SU-DHL-6 (cell line): ENCODE data around the gene MPRIP.

ENCODE experiments used
- H2AFZ ChIP-seq: fragments of 200-600 bp; sonication (generic); 2 replicates; pipeline ENCODE4 v1.6.1; 2014; ENCODE audit warnings: low read depth, mild to moderate bottlenecking, moderate library complexity, mixed read lengths, antibody characterized with exemption, low read length; ENCODE audit not compliant: severe bottlenecking
- H3F3A ChIP-seq: fragments of 200-600 bp; shearing (Covaris generic); 2 replicates; pipeline ENCODE4 v1.6.0; 2016; ENCODE audit warnings: antibody characterized with exemption, mild to moderate bottlenecking; ENCODE audit not compliant: insufficient read depth
- H3K27ac ChIP-seq: fragments of 200-600 bp; sonication (generic); 2 replicates; pipeline ENCODE4 v1.5.1; 2016; ENCODE audit warnings: low read depth, mild to moderate bottlenecking, low read length, moderate library complexity, mixed read lengths
- H3K27me3 ChIP-seq: fragments of 200-600 bp; sonication (generic), shearing (Covaris generic); 2 replicates; pipeline ENCODE4 v1.6.0; 2014; ENCODE audit warnings: mild to moderate bottlenecking, low read length
- H3K36me3 ChIP-seq: fragments of 200-600 bp; sonication (generic); 2 replicates; pipeline ENCODE4 v1.6.1; 2014; ENCODE audit warnings: mild to moderate bottlenecking, low read length, mixed read lengths
- H3K4me2 ChIP-seq: fragments of 300-600, 200-600 bp; shearing (Covaris generic), sonication (generic); 2 replicates; pipeline ENCODE4 v1.6.0; 2014; ENCODE audit warnings: low read length, low read depth, mild to moderate bottlenecking; ENCODE audit not compliant: poor library complexity, severe bottlenecking
- H3K4me3 ChIP-seq: fragments of 200-600 bp; sonication (generic); 2 replicates; pipeline ENCODE4 v1.5.1; 2014; ENCODE audit warnings: antibody characterized with exemption, low read length, mild to moderate bottlenecking, mixed read lengths; ENCODE audit not compliant: insufficient read depth, poor library complexity, severe bottlenecking
- H3K79me2 ChIP-seq: fragments of 200-600 bp; sonication (generic); 2 replicates; pipeline ENCODE4 v1.6.1; 2014; ENCODE audit warnings: mild to moderate bottlenecking, low read length, moderate library complexity; ENCODE audit not compliant: insufficient read depth
- H3K9ac ChIP-seq: fragments of 200-600 bp; sonication (generic); 2 replicates; pipeline ENCODE4 v1.7.0; 2014; ENCODE audit warnings: mild to moderate bottlenecking, low read length
- H3K9me2 ChIP-seq: fragments of 200-600 bp; sonication (generic); replicated peaks from 2 replicates; pipeline ENCODE4 v1.6.1; 2014; ENCODE audit warnings: low read length; ENCODE audit not compliant: insufficient read depth
- H3K9me3 ChIP-seq: fragments of 200-600 bp; sonication (generic); 2 replicates; pipeline ENCODE4 v1.6.1; 2014; ENCODE audit warnings: low read length, mixed read lengths; ENCODE audit not compliant: insufficient read depth
- H4K20me1 ChIP-seq: fragments of 200-600 bp; sonication (generic); 2 replicates; pipeline ENCODE4 v1.6.1; 2014; ENCODE audit warnings: low read depth, mild to moderate bottlenecking, antibody characterized with exemption, low read length, moderate library complexity, mixed read lengths
- CTCF ChIP-seq: fragments of 200-600 bp; sonication (generic); IDR thresholded peaks from one replicate; pipeline ENCODE4 v1.5.1; 2017; ENCODE audit warnings: antibody characterized with exemption, mild to moderate bottlenecking, low read length, moderate library complexity; ENCODE audit not compliant: insufficient read depth, poor library complexity, severe bottlenecking
- EZH2phosphoT487 ChIP-seq: fragments of 200-600 bp; sonication (generic), shearing (Covaris generic); conservative IDR thresholded peaks from 2 replicates; pipeline ENCODE4 v1.6.1; 2018; ENCODE audit warnings: mild to moderate bottlenecking, antibody characterized with exemption, low read length, moderate library complexity, mixed read lengths

MPRIP gene

GRCh38 chr17:17217995-17218394 is 175.7 kb downstream of the MPRIP start:
- Histone ChIP-seq H4K20me1 (no peaks in the 10 kb centered on the region), H3K4me3 (no peak overlapping the region), H3K9ac (no peak overlapping the region), H3K27ac (no peak overlapping the region), H3K36me3 (no peaks in the 10 kb centered on the region), H3K9me3 (no peaks in the 10 kb centered on the region), H2AFZ (no peak overlapping the region), H3K9me2 (no peaks in the 10 kb centered on the region), H3K27me3 (no peaks in the 10 kb centered on the region), H3K4me2 (no peak overlapping the region), H3F3A (no peaks in the 10 kb centered on the region), H3K79me2 (no peaks in the 10 kb centered on the region)
- TF ChIP-seq CTCF (no peak), EZH2phosphoT487 (no peak)

GRCh38 chr17:17220529-17220928 is 178.3 kb downstream of the MPRIP start:
- no peak overlapping the region for H2AFZ ChIP-seq
- H3K36me3 ChIP-seq: no peaks in the 10 kb centered on the region; the same call in 1 of the 2 replicates
- no peak overlapping the region for H3K4me2 ChIP-seq
- TF ChIP-seq CTCF: no peak
- no peak for TF ChIP-seq EZH2phosphoT487
- H3K27me3 ChIP-seq: no peaks in the 10 kb centered on the region
- no peak overlapping the region for H3K27ac ChIP-seq
- H3K9me3 ChIP-seq: no peaks in the 10 kb centered on the region
- H3K9ac ChIP-seq: no peak overlapping the region
- no peak overlapping the region for H3K4me3 ChIP-seq
- H4K20me1 ChIP-seq: no peaks in the 10 kb centered on the region
- H3F3A ChIP-seq: no peaks in the 10 kb centered on the region
- no peaks in the 10 kb centered on the region for H3K9me2 ChIP-seq
- H3K79me2 ChIP-seq: no peaks in the 10 kb centered on the region

- H3K4me3 ChIP-seq: no peak overlapping the region
- H3K9me2 ChIP-seq: no peaks in the 10 kb centered on the region
- H3K27ac ChIP-seq: no peak overlapping the region
- no peaks in the 10 kb centered on the region for H3K27me3 ChIP-seq
- TF ChIP-seq CTCF (no peak), EZH2phosphoT487 (no peak)
- H3K9me3 ChIP-seq: no peaks in the 10 kb centered on the region
- no peak overlapping the region for H3K4me2 ChIP-seq
- H3K9ac ChIP-seq: no peak overlapping the region
- no peaks in the 10 kb centered on the region for H4K20me1 ChIP-seq
- H3F3A ChIP-seq: no peaks in the 10 kb centered on the region
- no peaks in the 10 kb centered on the region for H3K79me2 ChIP-seq
- H2AFZ ChIP-seq: no peak overlapping the region
- H3K36me3 ChIP-seq: no peaks in the 10 kb centered on the region; the same call in 1 of the 2 replicates
Measured at GRCh38 chr17:17221329-17221728, 179.1 kb downstream of the MPRIP start.
